SK-N-SH treated with all-trans-retinoic acid at 6 μM for 48 hours (cell line): ENCODE data around the gene DNMT3A.

Experiments used
- ARNTL ChIP-seq: fragments of 450-650 bp; formaldehyde crosslinking; IDR thresholded peaks from 2 replicates; pipeline ENCODE4 v1.5.0; 2020; ENCODE audit warnings: low read depth, mild to moderate bottlenecking, moderate library complexity, borderline replicate concordance
- BACH2 ChIP-seq: fragments of 250-450 bp; sonication (Bioruptor Pico); IDR thresholded peaks from 2 replicates; pipeline ENCODE4 v1.9.0; 2021; ENCODE audit warnings: mild to moderate bottlenecking, borderline replicate concordance
- ESRRG ChIP-seq: fragments of 250-450 bp; sonication (Bioruptor Pico); IDR thresholded peaks from 2 replicates; pipeline ENCODE4 v1.6.1; 2021; ENCODE audit warnings: mild to moderate bottlenecking
- TF ChIP-seq, protein P1 (sequence below): fragments of 250-450 bp; sonication (Bioruptor Pico); IDR thresholded peaks from 2 replicates; pipeline ENCODE4 v1.8.0; 2021; ENCODE audit warnings: low read depth, mild to moderate bottlenecking, moderate library complexity, borderline replicate concordance
- TF ChIP-seq, protein P2 (sequence below): fragments of 250-450 bp; sonication (Bioruptor Pico); IDR thresholded peaks from 2 replicates; pipeline ENCODE4 v1.5.1; 2020; ENCODE audit warnings: low read depth, mild to moderate bottlenecking, moderate library complexity

DNA sequence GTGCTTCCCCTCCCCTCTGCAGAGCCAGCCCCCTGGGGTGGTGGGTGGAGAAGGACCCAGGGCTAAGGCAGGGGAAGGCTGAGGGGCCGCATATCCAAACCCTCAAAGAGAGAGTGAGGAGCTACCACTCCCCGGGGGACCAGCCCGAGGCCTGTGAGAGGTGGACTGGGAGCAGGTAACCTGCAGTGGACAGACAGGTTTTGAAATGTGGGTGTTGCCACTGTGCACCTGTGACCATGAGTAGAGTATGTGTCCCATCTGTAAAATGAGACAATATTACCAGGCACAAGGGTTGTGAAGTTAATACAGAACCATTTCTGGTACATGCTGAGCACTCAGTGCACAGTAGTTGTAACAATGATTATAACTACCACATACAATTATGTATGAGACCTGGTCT, 122.1 kb downstream of the DNMT3A start:
- TF ChIP-seq ARNTL (CRISPR knock-in tag) (no peak), ESRRG (no peak), BACH2 (no peak)
- TF ChIP-seq, protein P1, sequence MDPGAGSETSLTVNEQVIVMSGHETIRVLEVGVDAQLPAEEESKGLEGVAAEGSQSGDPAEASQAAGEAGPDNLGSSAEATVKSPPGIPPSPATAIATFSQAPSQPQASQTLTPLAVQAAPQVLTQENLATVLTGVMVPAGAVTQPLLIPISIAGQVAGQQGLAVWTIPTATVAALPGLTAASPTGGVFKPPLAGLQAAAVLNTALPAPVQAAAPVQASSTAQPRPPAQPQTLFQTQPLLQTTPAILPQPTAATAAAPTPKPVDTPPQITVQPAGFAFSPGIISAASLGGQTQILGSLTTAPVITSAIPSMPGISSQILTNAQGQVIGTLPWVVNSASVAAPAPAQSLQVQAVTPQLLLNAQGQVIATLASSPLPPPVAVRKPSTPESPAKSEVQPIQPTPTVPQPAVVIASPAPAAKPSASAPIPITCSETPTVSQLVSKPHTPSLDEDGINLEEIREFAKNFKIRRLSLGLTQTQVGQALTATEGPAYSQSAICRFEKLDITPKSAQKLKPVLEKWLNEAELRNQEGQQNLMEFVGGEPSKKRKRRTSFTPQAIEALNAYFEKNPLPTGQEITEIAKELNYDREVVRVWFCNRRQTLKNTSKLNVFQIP (CRISPR knock-in tag), result no peak
- TF ChIP-seq, protein P2, sequence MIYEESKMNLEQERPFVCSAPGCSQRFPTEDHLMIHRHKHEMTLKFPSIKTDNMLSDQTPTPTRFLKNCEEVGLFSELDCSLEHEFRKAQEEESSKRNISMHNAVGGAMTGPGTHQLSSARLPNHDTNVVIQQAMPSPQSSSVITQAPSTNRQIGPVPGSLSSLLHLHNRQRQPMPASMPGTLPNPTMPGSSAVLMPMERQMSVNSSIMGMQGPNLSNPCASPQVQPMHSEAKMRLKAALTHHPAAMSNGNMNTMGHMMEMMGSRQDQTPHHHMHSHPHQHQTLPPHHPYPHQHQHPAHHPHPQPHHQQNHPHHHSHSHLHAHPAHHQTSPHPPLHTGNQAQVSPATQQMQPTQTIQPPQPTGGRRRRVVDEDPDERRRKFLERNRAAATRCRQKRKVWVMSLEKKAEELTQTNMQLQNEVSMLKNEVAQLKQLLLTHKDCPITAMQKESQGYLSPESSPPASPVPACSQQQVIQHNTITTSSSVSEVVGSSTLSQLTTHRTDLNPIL (CRISPR knock-in tag), result no peak
